ENCODE data around the gene EFTUD2. TPM values are rescaled to one million over a fixed set of nuclear protein-coding genes. Genes with fewer than 3 reads are reported as not detected.
A peak's percentile ranks its signal among the peaks of the same experiment; 100 is the strongest.
"Not testable (repeated sequence)": the region's sequence is repeated elsewhere in the genome, so short reads cannot be mapped to it uniquely, and the experiment has no call there.

The EFTUD2 gene
- 10 to 100 TPM; 72.6 to 77.5 TPM for total RNA-seq
- long read RNA-seq, full-length matches to known transcripts: 74 of 128 reads
- long read RNA-seq, partial matches to known transcripts: 42 of 128 reads
- long read RNA-seq, other reads (novel, unspliced or antisense): 12 of 128 reads

- ATAC-seq: peak; percentile 93
- peak; percentile 92 to 96 for DNase-seq
- intact Hi-C loops (cut with DNase I, micrococcal nuclease): no loop called here
Measured at GRCh38 chr17:44899074-44899782, at the start of gene EFTUD2. Gene EFTUD2, minus strand, starts transcription at chr17:44899445. Its CDS starts 4,924 bp downstream, at chr17:44894521.

- intact Hi-C loops (cut with DNase I, micrococcal nuclease): no loop called here
- DNase-seq (no peak), ATAC-seq (no peak)
Measured at GRCh38 chr17:44948315-44948795, 49.1 kb upstream of the EFTUD2 start.

- ATAC-seq: peak; percentile 100
- intact Hi-C loops (cut with DNase I, micrococcal nuclease): no loop called here
- peak; percentile 89 to 92 for DNase-seq
Measured at GRCh38 chr17:44947461-44948314, 48.4 kb upstream of the EFTUD2 start, which contains the start of gene KIF18B. Gene KIF18B, minus strand, starts transcription at chr17:44947773. Its CDS starts 11,429 bp downstream, at chr17:44936344.

- intact Hi-C loops (cut with DNase I, micrococcal nuclease); DNase-seq; ATAC-seq: not testable (repeated sequence)
Measured at GRCh38 chr17:44945652-44946051, 46.4 kb upstream of the EFTUD2 start.

- no peak for DNase-seq
Measured at GRCh38 chr17:44942456-44942855, 43.2 kb upstream of the EFTUD2 start.

GRCh38 chr17:44941712-44942331 lies 42.6 kb upstream of the EFTUD2 start:
- intact Hi-C loops (cut with DNase I, micrococcal nuclease): no loop called here
- peak; percentile 64 for ATAC-seq
- no peak for DNase-seq

More at GRCh38 chr17:44942456-44942855, 43.2 kb upstream of the EFTUD2 start:
- intact Hi-C loops (cut with DNase I, micrococcal nuclease): no loop called here
- no peak for ATAC-seq

- no peak for DNase-seq
- no peak for ATAC-seq
- intact Hi-C loops (cut with DNase I, micrococcal nuclease): no loop called here
Measured at GRCh38 chr17:44940768-44941167, 41.5 kb upstream of the EFTUD2 start.

- no peak for ATAC-seq
Measured at GRCh38 chr17:44940317-44940716, 41.1 kb upstream of the EFTUD2 start.

GRCh38 chr17:44935116-44935515 lies 35.9 kb upstream of the EFTUD2 start:
- ATAC-seq (no peak), DNase-seq (peak in 1 of 2 donors; percentile 18)
- intact Hi-C loops (cut with DNase I, micrococcal nuclease): loop anchor here in 1 of 2 donors (10.0 kb wide), 1 partner anchor 60 kb away; no protein-coding TSS in a partner anchor

More at GRCh38 chr17:44940317-44940716, 41.1 kb upstream of the EFTUD2 start:
- no peak for DNase-seq
- intact Hi-C loops (cut with DNase I, micrococcal nuclease): no loop called here

GRCh38 chr17:44934745-44935105 lies 35.5 kb upstream of the EFTUD2 start:
- peak in 1 of 2 donors; percentile 9 for DNase-seq
- ATAC-seq: no peak
- intact Hi-C loops (cut with DNase I, micrococcal nuclease): loop anchor here in 1 of 2 donors (10.0 kb wide), 1 partner anchor 60 kb away; no protein-coding TSS in a partner anchor

- ATAC-seq: no peak
- DNase-seq: peak in 1 of 2 donors; percentile 18
- intact Hi-C loops (cut with DNase I, micrococcal nuclease): loop anchor here in 1 of 2 donors (10.0 kb wide), 1 partner anchor 61 kb away; no protein-coding TSS in a partner anchor
Measured at GRCh38 chr17:44933824-44934744, 34.8 kb upstream of the EFTUD2 start.

- no peak for ATAC-seq
- intact Hi-C loops (cut with DNase I, micrococcal nuclease): loop anchor here in 1 of 2 donors (10.0 kb wide), 1 partner anchor 62 kb away; no protein-coding TSS in a partner anchor
- peak in 1 of 2 donors; percentile 8 for DNase-seq
Measured at GRCh38 chr17:44932787-44933097, 33.5 kb upstream of the EFTUD2 start.

- peak in 1 of 2 donors; percentile 12 for DNase-seq
- intact Hi-C loops (cut with DNase I, micrococcal nuclease): loop anchor here in 1 of 2 donors (10.0 kb wide), 1 partner anchor 63 kb away; no protein-coding TSS in a partner anchor
- ATAC-seq: no peak
Measured at GRCh38 chr17:44932096-44932786, 33.0 kb upstream of the EFTUD2 start.

- intact Hi-C loops (cut with DNase I, micrococcal nuclease): loop anchor here in 1 of 2 donors (10.0 kb wide), 1 partner anchor 63 kb away; no protein-coding TSS in a partner anchor
- DNase-seq (peak in 1 of 2 donors; percentile 15), ATAC-seq (no peak)
Measured at GRCh38 chr17:44931376-44931775, 32.1 kb upstream of the EFTUD2 start.

GRCh38 chr17:44930667-44931066 lies 31.4 kb upstream of the EFTUD2 start:
- intact Hi-C loops (cut with DNase I, micrococcal nuclease): loop anchor here in 1 of 2 donors (10.0 kb wide), 1 partner anchor 64 kb away; no protein-coding TSS in a partner anchor
- ATAC-seq: no peak
- no peak for DNase-seq

GRCh38 chr17:44928950-44929720 lies 29.9 kb upstream of the EFTUD2 start:
- intact Hi-C loops (cut with DNase I, micrococcal nuclease): loop anchor here in 1 of 2 donors (10.0 kb wide), 1 partner anchor 86 kb away; no protein-coding TSS in a partner anchor
- no peak for ATAC-seq
- DNase-seq: peak in 1 of 2 donors; percentile 12
